SU-DHL-6 (cell line): ENCODE results near the gene MASP2.

Experiments used
- H2AFZ ChIP-seq: fragments of 200-600 bp; sonication (generic); 2 replicates; pipeline ENCODE4 v1.6.1; 2014; ENCODE audit warnings: low read depth, mild to moderate bottlenecking, moderate library complexity, mixed read lengths, antibody characterized with exemption, low read length; ENCODE audit not compliant: severe bottlenecking
- H3F3A ChIP-seq: fragments of 200-600 bp; shearing (Covaris generic); 2 replicates; pipeline ENCODE4 v1.6.0; 2016; ENCODE audit warnings: antibody characterized with exemption, mild to moderate bottlenecking; ENCODE audit not compliant: insufficient read depth
- H3K27ac ChIP-seq: fragments of 200-600 bp; sonication (generic); 2 replicates; pipeline ENCODE4 v1.5.1; 2016; ENCODE audit warnings: low read depth, mild to moderate bottlenecking, low read length, moderate library complexity, mixed read lengths
- H3K27me3 ChIP-seq: fragments of 200-600 bp; sonication (generic), shearing (Covaris generic); 2 replicates; pipeline ENCODE4 v1.6.0; 2014; ENCODE audit warnings: mild to moderate bottlenecking, low read length
- H3K36me3 ChIP-seq: fragments of 200-600 bp; sonication (generic); 2 replicates; pipeline ENCODE4 v1.6.1; 2014; ENCODE audit warnings: mild to moderate bottlenecking, low read length, mixed read lengths
- H3K4me2 ChIP-seq: fragments of 300-600, 200-600 bp; shearing (Covaris generic), sonication (generic); 2 replicates; pipeline ENCODE4 v1.6.0; 2014; ENCODE audit warnings: low read length, low read depth, mild to moderate bottlenecking; ENCODE audit not compliant: poor library complexity, severe bottlenecking
- H3K4me3 ChIP-seq: fragments of 200-600 bp; sonication (generic); 2 replicates; pipeline ENCODE4 v1.5.1; 2014; ENCODE audit warnings: antibody characterized with exemption, low read length, mild to moderate bottlenecking, mixed read lengths; ENCODE audit not compliant: insufficient read depth, poor library complexity, severe bottlenecking
- H3K79me2 ChIP-seq: fragments of 200-600 bp; sonication (generic); 2 replicates; pipeline ENCODE4 v1.6.1; 2014; ENCODE audit warnings: mild to moderate bottlenecking, low read length, moderate library complexity; ENCODE audit not compliant: insufficient read depth
- H3K9ac ChIP-seq: fragments of 200-600 bp; sonication (generic); 2 replicates; pipeline ENCODE4 v1.7.0; 2014; ENCODE audit warnings: mild to moderate bottlenecking, low read length
- H3K9me2 ChIP-seq: fragments of 200-600 bp; sonication (generic); replicated peaks from 2 replicates; pipeline ENCODE4 v1.6.1; 2014; ENCODE audit warnings: low read length; ENCODE audit not compliant: insufficient read depth
- H3K9me3 ChIP-seq: fragments of 200-600 bp; sonication (generic); 2 replicates; pipeline ENCODE4 v1.6.1; 2014; ENCODE audit warnings: low read length, mixed read lengths; ENCODE audit not compliant: insufficient read depth
- H4K20me1 ChIP-seq: fragments of 200-600 bp; sonication (generic); 2 replicates; pipeline ENCODE4 v1.6.1; 2014; ENCODE audit warnings: low read depth, mild to moderate bottlenecking, antibody characterized with exemption, low read length, moderate library complexity, mixed read lengths
- CTCF ChIP-seq: fragments of 200-600 bp; sonication (generic); IDR thresholded peaks from one replicate; pipeline ENCODE4 v1.5.1; 2017; ENCODE audit warnings: antibody characterized with exemption, mild to moderate bottlenecking, low read length, moderate library complexity; ENCODE audit not compliant: insufficient read depth, poor library complexity, severe bottlenecking
- EZH2phosphoT487 ChIP-seq: fragments of 200-600 bp; sonication (generic), shearing (Covaris generic); conservative IDR thresholded peaks from 2 replicates; pipeline ENCODE4 v1.6.1; 2018; ENCODE audit warnings: mild to moderate bottlenecking, antibody characterized with exemption, low read length, moderate library complexity, mixed read lengths

Gene MASP2

GRCh38 chr1:11058026-11058425, 11.0 kb upstream of the MASP2 start:
- Histone ChIP-seq H3K27me3 (no peaks in the 10 kb centered on the region), H3K9me3 (no peaks in the 10 kb centered on the region), H4K20me1 (no peaks in the 10 kb centered on the region), H3K9me2 (no peaks in the 10 kb centered on the region), H3K79me2 (peaks cover 27% of the 10 kb centered on the region), H3K36me3 (0 out of 2 replicates have a peak, but pooled peaks cover 4% of the 10 kb centered on the region), H3K4me3 (no peak overlapping the region), H3K4me2 (no peak overlapping the region), H3K9ac (no peak overlapping the region), H3F3A (peaks cover 14% of the 10 kb centered on the region), H3K27ac (no peak overlapping the region), H2AFZ (no peak overlapping the region)
- TF ChIP-seq EZH2phosphoT487 = no peak
- no peak for TF ChIP-seq CTCF

- Histone ChIP-seq H3K9ac (no peak overlapping the region), H3K79me2 (peaks cover 27% of the 10 kb centered on the region), H3K9me3 (no peaks in the 10 kb centered on the region), H3K4me3 (no peak overlapping the region), H3K4me2 (no peak overlapping the region), H4K20me1 (no peaks in the 10 kb centered on the region), H3K27ac (no peak overlapping the region), H3K9me2 (no peaks in the 10 kb centered on the region), H3F3A (peaks cover 10% of the 10 kb centered on the region), H3K36me3 (0 out of 2 replicates have a peak, but pooled peaks cover 4% of the 10 kb centered on the region), H2AFZ (no peak overlapping the region), H3K27me3 (no peaks in the 10 kb centered on the region)
- TF ChIP-seq EZH2phosphoT487 (no peak), CTCF (no peak)
Observed at GRCh38 chr1:11057477-11057876, 10.4 kb upstream of the MASP2 start.

GRCh38 chr1:11056504-11056903, 9.5 kb upstream of the MASP2 start:
- Histone ChIP-seq H3K9me2 (no peaks in the 10 kb centered on the region), H3K36me3 (0 out of 2 replicates have a peak, but pooled peaks cover 4% of the 10 kb centered on the region), H3K27ac (no peak overlapping the region), H3K4me3 (no peak overlapping the region), H4K20me1 (no peaks in the 10 kb centered on the region), H2AFZ (no peak overlapping the region), H3F3A (peaks cover 10% of the 10 kb centered on the region), H3K9ac (no peak overlapping the region), H3K4me2 (no peak overlapping the region), H3K27me3 (no peaks in the 10 kb centered on the region), H3K9me3 (no peaks in the 10 kb centered on the region), H3K79me2 (peaks cover 27% of the 10 kb centered on the region)
- no peak for TF ChIP-seq EZH2phosphoT487
- TF ChIP-seq CTCF = no peak
